Measurements from ENCODE around the gene B3GNT9.

The B3GNT9 gene

DNA sequence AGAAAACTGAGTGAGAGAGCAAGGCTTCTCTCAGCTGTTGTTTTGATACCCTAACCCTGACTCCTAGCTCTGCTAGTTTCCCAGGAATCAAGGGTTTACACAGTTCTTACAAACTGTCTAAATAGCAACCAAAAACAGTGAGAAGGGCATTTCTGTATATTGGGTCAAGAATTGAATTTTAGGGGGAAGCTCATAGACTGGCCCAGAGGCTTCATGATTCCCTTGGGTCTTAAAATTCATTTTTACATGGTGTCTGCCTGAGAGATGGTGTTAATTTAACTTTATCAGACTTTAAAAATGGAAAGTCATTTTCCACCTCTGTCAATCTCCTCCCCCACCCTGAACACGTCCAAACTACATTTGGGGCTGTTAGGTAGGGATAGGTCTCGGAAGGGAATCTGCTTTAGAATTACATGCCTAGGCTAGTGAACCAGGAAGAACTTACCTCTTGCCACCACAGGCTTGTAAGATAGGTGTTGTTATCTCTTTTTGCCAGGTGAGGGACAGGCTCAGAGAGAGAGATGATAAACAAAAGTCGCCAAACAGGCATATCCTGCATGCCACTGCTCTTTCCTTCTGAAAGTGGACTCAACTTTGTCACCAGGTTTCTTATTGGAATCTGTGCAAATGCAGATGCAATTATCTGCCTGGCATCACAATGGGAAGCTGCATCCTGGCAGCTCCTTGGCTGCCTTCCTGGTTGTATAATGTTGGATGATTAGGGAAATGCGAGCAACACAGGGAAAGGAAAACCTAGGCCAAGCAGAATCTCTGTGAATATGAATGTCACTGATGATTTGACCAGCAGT lies 38.0 kb downstream of the B3GNT9 start:
- no peak for DNase-seq (ENCODE audit: low read depth in 2 of 2)

DNA sequence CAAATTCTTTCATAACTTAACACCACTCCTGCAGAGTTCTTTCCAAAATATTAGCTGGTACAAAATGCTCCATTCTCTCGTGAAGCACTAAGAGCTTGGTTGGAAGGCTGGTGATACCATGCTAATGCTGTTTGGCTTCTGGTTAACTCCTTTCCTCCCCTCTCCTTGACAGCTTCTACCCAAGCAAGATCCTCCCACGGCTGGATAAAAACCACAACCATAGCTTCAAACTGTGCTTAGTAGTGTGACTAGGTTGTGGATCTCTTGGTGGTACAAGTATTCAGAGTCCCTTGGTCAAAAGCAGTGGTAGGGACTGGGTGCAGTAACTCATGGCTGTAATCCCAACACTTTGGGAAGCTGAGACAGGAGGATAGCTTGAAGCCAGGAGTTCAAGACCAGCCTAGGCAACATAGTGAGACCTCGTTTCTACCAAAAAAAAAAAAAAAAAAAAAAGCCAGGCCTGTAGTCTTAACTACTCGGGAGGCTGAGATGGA lies 38.8 kb downstream of the B3GNT9 start:
- no peak for DNase-seq (ENCODE audit: low read depth in 2 of 2)

DNA sequence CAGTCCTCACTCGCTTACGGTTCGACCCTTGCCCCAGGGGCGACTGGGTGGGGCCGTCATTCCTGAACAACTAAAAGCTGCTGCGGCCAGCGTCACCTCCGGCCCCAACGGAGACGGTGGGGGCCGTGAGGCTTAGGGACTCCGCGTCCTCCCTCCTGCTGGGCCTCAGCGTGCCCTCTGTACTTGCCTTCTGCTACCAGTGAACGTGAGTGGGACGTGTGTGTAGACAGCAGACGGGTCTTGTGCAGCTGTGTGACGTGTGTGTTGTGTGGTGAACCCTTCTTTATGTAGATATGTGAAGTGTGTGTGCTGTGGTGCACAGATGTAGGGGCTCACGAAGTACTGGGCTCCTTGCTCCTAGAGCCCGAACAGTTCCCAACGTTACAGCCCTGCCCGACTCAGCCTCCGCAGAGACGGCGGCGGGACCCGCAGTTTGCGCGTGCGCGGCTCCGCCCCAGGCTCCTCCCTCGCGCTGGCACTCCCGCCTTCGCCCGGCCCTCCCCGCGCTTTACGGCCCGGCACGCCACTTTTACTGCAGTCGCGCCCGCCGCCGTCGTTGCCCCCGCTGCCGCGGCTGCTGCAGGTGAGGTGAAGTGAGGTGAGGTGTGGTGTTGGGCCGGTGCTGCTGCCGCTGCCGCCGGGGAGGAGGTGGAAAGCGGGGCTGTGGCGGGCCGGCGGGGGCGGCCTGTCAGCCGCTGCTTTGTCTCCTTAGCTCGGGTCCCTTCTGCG lies 41.2 kb downstream of the B3GNT9 start, which contains the start of gene PHAF1:
PHAF1 (plus strand) TSS at position 535 of the 729 bp plus-strand sequence. CDS start 235 bp downstream, outside the sequence.
- peak; percentile 95 to 96 for DNase-seq (ENCODE audit: low read depth in 2 of 2)

DNA sequence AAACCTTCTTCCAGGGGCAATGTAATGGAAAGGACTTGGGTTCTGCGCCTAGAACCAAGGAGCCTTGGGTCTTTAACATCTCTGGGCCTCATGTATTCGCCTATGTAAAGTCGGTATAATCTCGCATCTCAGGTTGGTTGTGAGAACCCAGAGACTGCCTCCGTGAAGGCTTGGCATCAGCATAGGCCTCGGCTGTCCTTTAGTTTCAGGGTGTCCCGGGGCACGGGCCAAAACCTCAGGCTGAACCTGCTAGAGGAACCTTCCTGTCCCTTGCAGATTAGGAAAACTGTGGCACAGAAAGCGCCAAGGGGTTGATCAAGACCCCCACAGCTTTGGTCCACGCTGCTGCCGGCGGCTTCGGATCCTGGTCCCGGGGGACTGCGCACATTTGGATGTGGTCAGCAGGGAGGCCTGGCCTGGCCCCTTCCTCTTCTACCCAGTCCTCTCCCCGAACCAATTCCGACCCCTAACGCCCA lies 41.8 kb downstream of the B3GNT9 start:
- no peak for DNase-seq (ENCODE audit: low read depth in 2 of 2)

DNA sequence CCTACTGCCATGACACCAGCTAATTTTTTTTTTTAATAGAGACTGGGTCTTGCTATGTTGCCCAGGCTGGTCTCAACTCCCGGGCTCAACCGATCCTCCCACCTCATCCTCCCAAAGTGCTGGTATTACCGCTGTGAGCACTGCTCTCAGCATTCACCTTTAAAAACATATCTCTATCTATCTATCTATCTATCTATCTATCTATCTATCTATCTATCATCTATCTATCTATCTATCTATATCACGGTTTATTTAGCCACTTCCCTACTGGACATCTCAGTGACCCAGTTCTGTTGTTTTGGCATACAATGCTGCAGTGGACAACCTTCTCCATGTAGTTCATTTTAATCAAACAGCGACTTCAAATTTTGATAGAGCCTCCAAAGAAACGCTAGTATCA lies 42.3 kb downstream of the B3GNT9 start:
- DNase-seq (ENCODE audit: low read depth in 2 of 2) = no peak

DNA sequence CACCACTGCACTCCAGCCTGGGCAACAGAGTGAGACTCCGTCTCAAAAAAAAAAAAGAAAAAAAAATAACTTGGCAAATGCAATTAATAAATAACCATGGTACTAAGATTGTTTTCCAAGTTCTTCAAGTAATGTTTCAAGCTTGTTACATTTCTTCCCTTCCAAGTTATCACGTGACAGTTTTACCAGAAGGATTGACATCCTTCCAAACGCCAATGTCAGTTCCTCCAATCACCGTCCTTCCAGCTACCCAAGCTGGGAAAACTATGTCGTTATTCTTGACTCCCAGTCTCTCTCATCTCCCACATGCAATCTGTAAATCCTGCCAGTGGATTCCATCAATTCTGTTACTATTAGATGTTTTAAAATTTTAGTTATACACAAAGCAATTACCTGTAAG lies 44.9 kb downstream of the B3GNT9 start:
- DNase-seq (ENCODE audit: low read depth in 2 of 2) = no peak

DNA sequence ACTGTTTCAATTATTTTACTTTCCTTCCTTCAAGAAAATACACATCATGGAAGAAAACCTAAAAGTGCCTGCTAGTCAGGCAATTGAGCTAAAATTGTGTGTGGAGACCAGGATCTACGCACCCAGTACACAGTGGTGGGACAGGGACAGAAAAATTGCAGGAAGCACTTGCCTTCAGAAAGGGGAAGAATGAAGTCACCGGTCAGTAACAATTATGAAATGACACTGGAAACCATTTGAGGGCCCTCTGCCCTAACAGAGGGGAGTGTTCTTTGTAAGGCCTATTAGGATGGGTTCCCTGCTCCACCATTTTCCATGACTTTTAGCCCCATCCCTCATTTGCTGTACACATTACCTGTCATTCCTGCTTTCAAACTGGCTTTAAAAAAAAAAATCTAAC lies 45.6 kb downstream of the B3GNT9 start:
- no peak for DNase-seq (ENCODE audit: low read depth in 2 of 2)

DNA sequence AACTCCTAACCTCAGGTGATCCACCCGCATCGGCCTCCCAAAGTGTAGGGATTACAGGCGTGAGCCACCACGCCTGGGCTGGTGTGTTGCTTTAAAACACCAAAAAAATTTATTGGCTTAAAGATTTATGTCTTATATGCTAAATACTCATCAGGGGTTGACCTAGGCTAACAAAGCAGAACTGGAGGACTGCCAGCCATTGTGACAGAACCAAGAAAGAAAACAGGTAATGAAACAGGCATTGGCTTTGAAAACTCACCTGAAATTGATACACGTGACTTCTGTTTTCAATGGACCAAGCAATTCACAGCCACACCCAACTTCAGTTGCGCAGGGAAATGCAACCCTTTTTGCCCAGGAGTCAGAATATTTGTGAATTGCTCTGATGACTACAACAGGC lies 46.0 kb downstream of the B3GNT9 start:
- DNase-seq (ENCODE audit: low read depth in 2 of 2) = no peak

DNA sequence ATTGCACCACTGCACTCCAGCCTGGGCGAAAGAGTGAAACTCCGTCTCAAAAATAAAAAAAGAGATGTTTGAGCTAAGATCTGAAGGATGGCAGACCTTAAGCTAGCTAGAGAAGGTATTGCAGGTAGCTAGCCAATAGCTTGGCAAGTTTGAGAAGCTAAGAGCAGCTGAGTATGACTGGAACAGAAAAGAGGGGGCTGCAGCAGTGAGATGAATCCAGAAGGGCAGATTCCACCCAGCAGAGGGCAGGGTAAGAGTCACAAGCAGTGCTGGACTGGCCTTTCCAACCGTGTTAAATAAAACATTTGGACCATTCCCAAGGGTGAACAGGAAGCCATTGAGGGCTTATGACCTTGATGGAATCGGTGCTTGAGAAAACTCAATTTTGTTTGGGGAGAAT lies 46.7 kb downstream of the B3GNT9 start:
- no peak for DNase-seq (ENCODE audit: low read depth in 2 of 2)

DNA sequence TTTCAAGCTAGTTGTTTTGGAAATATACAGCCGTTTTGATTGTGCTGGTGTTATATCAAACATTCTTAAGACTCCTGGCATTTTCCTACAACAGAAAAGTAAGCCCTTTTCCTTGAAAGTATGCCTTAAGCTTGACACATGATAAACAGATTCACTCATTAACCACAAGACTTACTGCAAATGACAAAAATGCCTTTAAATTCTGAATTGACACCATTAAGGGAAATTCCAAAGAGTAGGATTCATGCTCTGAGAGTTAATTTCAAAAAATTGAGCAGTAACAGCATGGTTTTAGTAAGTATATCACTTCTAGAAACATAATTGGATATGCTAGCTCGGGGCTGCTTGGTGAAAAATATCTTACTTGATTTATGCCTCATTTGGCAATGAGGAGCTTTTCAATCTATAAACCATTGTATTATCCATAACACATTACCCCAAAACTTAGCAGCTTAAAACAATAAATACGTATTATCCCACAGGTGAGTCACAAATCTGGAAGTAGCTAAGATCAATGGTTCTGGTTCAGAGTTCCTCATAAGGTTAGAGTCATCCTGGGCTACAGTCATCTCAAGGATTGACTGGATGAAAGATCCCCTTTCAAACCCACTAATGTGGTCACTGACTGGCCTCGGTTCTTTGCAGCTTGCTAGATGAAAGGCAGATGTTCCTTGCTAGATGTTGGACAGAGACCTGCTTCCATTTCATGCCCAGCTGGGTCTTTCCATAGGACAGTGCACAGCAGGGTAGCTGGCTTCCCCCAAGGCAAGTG lies 49.3 kb downstream of the B3GNT9 start:
- no peak for DNase-seq (ENCODE audit: low read depth in 2 of 2)

DNA sequence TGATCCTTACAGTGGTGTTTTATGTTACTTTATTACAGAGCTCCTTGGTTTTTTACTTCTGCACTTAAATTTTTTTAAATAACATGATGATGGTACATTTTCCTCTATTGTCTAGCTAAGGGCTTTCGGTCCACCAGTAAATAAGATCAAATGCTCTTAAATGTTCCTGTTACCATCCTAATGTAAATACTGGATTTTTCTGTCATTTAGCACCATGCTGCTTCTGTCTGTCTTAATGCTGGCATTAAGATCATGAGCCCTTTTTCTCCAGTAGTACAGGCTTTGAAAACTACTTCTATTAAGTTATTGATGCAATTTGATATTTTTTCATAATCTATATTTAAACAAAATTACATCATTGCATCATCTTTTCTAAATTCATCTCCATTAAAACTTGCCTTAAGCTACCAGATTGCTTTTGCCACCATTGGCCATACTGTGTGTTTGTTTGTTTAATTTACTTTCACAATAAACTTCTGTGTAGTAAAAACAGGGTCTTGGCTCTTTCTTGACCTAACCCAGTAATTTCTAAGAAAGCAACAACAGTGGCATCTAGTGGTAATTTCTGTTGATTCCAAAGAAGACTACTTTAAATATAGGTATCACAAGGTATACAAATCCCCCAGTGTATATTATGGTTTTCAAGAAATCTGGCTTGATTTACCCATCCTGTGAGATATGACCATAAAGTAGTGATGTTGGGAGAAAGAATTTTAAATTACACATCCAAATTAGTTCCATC lies 50.1 kb downstream of the B3GNT9 start:
- DNase-seq (ENCODE audit: low read depth in 2 of 2) = no peak

DNA sequence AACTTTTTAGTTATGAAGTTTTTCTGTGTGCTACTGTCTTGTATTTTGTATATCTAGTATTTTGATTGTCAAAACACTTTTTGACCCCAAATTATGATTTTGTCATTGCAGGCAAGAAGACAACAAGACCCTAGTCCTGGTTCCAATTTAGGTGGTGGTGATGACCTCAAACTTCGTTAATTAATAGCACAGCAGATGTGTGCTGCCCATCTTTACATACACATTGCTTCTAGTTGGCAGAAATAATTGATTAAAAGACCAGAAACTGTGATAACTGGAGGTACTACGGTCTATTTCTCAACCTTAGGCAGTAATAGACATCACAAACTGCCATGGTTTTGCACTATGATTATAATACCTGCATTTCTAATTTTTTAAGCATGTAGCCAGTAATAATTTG lies 52.2 kb downstream of the B3GNT9 start:
- DNase-seq (ENCODE audit: low read depth in 2 of 2) = no peak
